ENCODE measurements around the gene NUDCD3.

NUDCD3 gene

GRCh38 chr7:44490351-44491200, at the start of gene NUDCD3:
Gene NUDCD3, minus strand, starts transcription at chr7:44490658. Its CDS starts 58 bp downstream, at chr7:44490600.
- peak; percentile 83 for DNase-seq

DNA sequence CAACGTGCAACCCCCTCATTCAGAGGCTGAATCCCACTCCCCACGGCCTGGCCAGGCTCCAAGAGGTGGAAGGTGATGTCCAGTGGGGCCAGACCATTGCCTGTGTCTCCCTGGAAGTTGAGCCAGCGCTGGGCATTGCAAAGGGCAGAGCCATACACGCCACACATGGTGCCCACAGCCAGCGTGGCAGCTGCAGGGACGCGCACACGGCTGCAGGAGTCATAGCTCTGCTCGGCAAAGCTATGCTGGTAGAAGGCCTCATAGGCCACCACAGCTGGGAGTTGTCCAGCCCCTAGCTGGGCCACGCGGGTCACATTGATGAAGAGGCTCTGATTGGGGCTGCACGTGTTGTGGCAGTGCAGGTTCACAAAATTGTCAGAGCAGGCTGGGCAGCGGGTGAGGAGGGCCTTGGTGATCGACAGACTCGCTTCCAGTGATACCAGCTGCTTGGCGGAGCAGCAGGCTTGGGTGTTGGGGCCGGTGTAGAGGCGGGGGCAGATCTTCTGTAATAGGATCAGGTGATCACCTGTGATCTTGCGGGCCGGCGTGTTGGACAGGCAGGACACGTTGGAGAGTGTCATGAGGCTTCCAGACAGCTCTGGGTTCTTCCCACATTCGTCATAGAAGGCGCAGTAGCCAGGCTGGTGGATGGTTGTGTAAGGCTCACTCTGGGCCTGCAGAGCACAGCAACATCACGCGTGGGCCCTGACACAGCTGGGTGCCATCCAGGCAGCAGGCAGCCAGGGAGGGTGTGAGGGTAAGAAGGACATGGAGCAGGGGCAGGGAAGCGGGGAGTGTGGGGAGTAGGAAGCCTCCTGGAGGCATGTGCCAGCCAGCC, 49.4 kb upstream of the NUDCD3 start:
- no peak for DNase-seq

DNA sequence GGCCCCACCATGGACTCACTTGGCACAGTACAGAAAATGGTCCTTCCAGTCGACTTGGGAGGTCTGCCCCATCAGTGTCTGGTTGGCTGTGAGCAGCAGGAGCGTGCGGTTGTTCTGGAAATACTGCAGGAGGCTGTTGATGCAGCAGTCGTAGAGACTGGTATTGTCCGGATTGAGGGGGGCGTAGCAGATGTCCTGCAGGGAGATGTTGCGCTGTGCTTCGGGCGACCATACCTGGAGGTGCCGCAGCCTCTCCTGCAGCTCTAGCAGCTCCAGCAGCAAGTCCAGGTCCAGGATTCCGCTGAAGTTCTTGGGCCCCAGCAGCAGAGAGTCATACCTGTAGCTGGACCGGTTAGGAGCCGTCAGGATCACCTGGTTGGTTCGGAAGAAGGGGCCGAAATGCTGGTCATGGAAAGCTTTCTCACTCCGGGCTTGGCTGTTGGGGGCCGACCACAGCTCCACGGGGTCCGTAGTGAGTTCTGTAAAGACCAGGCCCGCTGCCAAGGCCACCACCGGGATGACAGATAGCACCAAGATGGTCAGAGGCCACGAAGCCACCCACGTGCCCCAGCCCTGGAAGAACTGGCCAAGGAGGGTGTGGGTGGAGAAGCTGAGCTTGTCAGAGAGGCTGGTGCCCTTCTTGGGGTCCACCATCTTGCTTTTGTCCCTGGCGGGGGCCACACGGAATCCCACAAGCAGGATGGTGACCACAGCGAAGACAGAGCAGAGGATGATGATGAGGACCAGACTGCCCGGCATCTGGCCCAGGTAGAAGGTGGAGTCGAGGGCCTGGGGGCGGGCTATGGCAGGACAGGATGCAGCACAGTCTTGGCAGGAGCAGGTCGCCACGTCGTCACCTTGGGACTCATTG, 48.6 kb upstream of the NUDCD3 start:
- DNase-seq: no peak

GRCh38 chr7:44538093-44538797, 47.8 kb upstream of the NUDCD3 start:
- DNase-seq: no peak

GRCh38 chr7:44537442-44537841, 47.0 kb upstream of the NUDCD3 start:
- DNase-seq: no peak

- DNase-seq: no peak
Observed at GRCh38 chr7:44536090-44536489, 45.6 kb upstream of the NUDCD3 start.

DNA sequence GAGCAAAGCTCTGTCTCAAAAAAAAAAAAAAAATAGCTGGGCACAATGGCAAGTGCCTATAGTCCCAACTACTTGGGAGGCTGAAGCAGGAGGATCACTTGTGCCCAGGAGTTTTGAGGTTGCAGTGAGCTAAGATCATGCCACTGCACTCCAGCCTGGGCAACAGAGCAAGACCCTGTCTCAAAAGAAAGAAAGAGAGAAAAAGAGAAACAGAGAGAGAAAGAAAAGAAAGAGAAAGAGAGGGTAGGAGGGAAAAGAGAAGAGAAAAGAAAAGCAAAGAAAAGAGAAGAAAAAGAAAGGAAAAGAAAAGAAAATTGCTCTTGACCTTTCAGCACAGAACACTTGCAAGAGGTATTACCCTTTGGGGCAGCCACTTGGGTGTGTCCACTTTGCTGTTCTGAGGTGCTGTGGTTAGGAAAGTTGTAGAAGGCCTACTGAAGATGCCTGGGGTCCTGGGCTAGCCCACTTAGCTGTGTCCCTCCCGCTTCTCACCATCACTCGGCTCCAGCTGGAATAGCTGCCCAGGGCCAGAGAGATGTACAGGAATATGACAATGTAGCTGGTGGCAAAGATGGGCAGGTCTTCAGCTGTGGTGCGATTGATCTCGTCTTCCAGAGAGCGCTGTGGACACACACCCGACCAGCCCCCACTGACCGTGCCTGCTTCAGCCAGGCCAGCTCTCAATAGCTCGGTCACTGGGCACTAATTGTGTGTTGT, 45.0 kb upstream of the NUDCD3 start:
- DNase-seq: no peak

DNA sequence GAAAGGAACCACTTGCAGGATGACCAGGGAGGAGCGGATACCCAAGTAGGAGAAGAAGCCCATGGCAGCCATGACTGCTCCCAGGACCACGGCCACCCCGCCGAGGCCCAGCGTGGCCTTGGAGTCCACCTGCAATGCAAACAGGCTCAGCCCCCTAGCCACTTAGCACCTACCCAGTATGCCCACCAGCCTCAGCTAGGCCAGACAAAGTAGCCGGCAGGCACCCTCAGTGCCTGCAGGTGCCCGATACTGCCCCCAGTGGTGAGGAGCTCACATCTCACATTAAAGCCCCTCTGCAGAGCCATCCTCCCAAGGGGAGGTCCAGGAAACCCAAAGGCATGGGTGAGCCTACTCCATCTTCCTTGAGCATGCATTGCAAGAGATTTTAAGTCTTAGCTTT, 44.0 kb upstream of the NUDCD3 start:
- DNase-seq: peak; percentile 49

DNA sequence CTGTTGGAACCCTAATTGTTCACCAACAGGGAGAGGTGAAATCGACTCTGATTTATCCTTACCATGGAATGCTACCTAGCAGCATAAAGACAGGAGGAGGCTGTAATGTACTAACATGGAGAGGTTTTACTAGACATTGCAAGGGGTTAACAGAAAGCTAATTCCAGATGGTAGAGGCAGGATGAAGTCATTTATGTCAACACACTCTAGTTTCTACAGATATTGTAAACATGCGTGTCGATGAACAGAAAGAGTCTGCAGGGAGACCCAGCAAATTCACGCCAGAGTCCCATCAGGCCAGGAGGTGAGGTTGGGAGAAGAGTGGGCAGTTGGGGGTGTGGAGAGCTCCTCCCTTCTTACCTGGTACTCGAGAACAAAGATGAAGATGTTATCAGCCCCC, 43.6 kb upstream of the NUDCD3 start:
- peak; percentile 62 for DNase-seq

GRCh38 chr7:44533301-44534055, 43.0 kb upstream of the NUDCD3 start:
- DNase-seq: peak; percentile 62

DNA sequence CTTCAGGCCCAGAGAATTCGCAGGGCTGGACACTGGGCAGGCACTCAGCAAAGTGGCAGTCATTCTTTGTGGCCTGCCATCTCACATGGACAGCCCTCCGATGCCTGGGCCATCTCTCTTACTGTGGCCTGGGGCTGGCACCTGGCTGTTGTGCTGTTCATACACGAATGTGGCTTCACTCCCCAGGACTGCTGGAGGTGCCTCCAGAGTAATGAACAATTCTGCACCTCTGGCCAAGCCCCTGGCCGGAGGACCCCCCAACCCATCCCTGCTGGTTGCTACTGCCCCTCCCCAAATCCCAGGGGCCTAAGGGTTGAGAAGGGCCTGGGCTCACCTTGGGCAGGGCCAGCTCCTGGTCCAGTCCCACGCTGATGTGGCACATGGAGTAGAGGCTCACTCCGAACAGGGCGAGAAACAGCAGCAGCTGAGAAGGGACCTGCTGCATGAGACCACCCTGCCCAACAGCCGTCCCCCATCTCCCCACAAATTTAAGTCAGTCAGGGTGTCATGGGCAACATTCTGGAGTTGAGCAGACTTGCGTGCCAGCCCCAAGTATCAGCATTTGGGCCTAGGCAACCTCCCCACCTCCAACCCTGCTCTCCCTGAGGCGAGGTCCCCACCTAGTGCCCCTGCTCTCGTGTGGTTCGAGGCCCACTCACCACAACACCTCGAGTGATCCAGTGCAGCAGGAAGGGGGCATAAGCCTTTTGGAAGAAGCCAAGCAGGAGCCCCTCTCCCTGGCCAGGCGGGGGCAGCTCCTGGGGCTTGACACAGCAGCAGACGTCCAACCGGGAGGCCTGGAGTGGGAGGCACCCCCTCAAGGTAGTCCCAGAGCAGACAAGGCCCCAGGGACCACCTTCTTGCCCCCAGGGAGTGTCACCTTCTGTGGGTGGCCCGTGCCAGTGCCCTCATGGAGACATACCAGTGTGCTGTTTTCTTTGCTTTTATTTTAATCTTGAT, 41.2 kb upstream of the NUDCD3 start:
- DNase-seq: no peak

- DNase-seq: peak; percentile 74
Observed at GRCh38 chr7:44530990-44531389, 40.5 kb upstream of the NUDCD3 start.

GRCh38 chr7:44524811-44525388, 34.4 kb upstream of the NUDCD3 start:
- DNase-seq: no peak

DNA sequence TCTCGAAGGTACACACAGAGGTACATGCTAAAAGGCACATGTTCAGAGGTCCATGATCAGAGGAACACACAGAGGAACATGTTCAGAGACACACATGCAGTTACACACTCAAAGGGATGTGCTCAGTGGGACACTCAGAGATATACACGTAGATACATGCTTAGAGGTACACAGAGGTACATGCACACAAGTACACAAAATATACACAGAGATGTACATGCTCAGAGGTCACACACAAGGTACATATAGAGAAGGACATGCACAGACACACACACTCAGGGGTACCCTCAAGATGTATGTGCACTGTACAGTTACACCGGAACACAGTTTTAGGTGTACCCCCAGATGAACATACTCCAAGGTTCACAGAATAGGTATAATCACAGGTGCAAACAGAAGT, 31.9 kb upstream of the NUDCD3 start:
- no peak for DNase-seq

GRCh38 chr7:44521347-44522095, 31.1 kb upstream of the NUDCD3 start:
- DNase-seq: no peak

- DNase-seq: no peak
Observed at GRCh38 chr7:44520574-44520973, 30.1 kb upstream of the NUDCD3 start.

GRCh38 chr7:44519546-44519945, 29.1 kb upstream of the NUDCD3 start:
- DNase-seq: no peak

GRCh38 chr7:44518761-44519160, 28.3 kb upstream of the NUDCD3 start:
- no peak for DNase-seq

DNA sequence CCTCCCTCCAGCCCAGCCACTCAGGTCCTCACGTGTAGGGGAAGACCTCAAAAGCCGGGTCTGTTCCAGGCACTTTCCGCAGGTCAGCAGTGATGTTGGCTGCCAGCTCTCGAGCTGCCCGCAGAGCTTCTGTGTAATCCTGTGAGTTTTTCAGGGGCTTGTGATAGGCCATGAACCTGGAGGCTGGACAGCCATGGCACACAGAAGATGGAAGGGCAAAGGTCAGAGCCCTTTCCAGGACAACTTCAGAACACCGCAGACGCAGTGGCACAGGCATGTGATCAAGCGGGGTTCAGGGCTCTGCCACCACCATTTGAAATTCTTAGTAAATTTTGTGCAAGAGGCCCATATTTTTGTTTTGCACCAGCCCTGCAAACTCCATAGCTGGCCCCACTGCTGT, 26.7 kb upstream of the NUDCD3 start:
- DNase-seq: no peak
